GM18505 (cell line): ENCODE data around the gene CPNE9.

Experiments used
- ATAC-seq: cut with Tn5 transposase; IDR thresholded peaks from one replicate; pipeline ENCODE4 v1.9.1; 2021; ENCODE audit not compliant: unreplicated experiment
- POLR2A ChIP-seq: IDR thresholded peaks from 4 replicates; pipeline ENCODE4 v1.6.1; 2011; ENCODE audit warnings: borderline replicate concordance; ENCODE audit not compliant: insufficient read depth, insufficient read length; ENCODE audit errors: extremely low read depth

The CPNE9 gene, protein sequence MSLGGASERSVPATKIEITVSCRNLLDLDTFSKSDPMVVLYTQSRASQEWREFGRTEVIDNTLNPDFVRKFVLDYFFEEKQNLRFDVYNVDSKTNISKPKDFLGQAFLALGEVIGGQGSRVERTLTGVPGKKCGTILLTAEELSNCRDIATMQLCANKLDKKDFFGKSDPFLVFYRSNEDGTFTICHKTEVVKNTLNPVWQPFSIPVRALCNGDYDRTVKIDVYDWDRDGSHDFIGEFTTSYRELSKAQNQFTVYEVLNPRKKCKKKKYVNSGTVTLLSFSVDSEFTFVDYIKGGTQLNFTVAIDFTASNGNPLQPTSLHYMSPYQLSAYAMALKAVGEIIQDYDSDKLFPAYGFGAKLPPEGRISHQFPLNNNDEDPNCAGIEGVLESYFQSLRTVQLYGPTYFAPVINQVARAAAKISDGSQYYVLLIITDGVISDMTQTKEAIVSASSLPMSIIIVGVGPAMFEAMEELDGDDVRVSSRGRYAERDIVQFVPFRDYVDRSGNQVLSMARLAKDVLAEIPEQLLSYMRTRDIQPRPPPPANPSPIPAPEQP

DNA sequence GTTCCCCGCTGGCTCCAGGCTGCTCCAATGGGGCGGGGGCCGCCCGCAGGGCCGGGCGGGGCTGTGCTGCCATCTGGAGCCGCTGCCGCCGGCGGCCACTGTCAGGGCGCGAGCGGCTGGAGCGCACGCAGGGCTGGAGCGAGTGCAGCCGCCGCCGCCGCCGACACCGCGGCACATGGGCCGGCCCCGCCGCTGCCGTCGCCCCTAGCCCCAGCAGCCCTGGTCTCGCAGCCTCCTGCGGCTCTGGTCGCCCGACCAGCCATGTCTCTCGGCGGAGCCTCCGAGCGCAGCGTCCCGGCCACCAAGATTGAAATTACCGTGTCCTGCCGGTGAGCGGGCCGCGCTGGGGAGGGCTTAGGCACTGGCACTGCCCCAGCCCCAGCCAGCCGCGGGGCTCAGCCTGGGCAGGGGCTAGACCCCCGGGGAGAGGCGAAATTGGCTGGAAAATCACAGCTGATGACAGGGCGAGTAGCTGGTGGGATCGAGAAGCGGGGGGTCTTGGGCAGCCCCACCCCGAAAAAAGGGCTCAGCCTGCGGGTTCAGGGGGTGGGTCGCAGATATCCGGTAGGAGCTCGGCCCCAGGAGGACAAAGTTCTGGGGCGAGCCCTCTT, at the start of gene CPNE9:
CPNE9 (plus strand) TSS at position 98 of the 611 bp plus-strand sequence; CDS start at position 262, 164 bp downstream.
- no peak for ATAC-seq
- TF ChIP-seq POLR2A: no peak

DNA sequence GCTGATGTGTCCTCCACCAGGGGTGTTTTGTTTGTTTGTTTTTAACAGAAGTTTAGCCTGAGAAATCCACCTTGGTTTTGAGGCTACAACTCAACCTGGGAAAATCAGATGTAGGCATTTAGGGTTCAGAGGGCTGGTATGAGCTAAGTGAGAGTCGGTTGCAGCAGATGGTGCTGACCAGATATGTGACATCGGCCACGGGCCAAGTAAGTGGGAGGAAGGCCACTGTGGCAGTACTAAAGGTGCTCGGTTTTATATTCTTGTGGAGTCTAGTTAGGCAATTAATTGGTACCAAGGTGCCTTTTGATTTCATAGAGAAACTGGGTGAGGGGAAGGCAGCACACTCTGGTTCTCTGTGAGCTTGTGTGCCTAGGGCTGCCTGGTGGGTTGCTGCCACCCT, 43.8 kb upstream of the CPNE9 start:
- no peak for ATAC-seq
- TF ChIP-seq POLR2A: no peak

DNA sequence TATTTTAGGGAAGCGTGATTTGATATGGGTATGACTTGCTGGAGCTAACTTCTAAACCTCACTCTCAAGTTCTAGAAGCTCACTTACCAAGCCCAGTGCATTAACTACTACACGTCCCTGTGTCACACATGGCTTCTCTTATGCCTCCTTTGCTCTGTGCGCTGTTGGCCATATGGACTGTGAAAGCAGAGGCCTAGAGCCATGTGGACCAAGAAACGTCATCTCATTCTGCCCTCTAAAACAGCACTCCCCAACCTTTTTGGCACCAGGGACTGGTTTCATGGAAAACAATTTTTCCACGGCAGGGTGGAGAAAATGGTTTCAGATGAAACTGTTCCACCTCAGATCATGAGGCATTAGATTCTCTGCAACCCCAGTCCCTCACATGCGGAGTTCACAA, 42.7 kb upstream of the CPNE9 start:
- ATAC-seq: no peak
- TF ChIP-seq POLR2A: no peak

DNA sequence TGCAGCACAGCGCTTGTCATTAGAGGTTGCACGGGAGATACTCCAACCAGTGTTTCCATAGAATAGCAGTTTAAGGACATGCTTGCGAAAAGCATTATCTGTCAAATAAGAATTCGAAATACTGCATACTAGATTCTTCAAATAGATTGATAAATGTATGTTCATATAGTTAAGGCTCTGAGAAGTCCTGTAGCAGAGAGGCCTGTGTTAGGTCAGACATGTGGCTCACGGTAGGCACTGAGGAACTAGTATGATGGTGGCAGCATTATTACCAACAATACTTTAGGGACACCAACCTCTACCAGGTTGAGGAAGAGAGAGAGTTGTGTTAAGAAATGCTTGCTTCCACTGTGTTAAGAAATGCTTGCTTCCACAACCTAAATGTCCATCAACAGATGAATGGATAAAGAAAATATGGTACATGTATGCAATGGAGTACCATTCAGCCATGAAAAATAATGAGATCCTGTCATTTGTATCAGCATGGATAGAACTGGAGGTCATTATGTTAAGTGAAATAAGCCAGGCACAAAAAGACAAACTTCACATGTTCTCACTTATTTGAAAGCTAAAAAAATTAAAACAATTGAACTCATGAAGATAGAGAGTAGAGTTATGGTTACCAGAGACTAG, 39.4 kb upstream of the CPNE9 start:
- TF ChIP-seq POLR2A: no peak
- no peak for ATAC-seq

DNA sequence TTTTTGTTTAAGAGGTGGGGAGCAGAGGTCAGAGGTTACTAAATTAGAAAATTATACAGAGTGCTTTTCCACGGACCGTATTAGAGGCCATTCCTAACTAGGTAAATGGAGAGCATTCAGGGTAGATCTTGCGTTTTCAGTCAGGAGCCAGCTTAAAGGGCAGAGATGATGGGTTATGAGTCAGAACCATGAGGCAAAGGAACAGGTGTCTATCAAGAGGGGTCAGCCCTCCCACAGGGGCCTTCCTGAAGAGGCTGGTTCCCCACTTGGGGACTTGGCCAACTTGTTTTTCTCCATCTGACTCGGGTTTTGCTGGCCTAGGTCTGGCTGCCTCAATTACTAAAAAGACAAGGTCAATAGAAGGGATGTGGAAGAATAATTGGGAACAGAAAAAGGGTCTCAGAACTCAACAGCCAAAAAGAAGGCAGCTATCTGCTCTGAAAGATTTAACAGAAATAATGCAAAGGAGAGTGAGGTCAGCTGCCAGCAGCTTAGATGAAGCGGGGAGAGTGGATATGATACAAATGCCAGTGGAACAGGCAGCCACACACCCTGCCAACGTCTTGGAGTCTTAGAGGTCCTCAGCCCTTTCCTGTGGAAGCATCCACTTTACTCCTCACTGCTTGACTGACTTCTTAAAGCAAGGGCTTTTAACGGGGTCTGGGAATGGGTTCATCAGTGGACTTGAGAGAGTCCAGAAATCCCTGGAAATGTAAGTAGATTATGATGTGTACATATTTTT, 36.8 kb upstream of the CPNE9 start:
- no peak for TF ChIP-seq POLR2A
- ATAC-seq: no peak

DNA sequence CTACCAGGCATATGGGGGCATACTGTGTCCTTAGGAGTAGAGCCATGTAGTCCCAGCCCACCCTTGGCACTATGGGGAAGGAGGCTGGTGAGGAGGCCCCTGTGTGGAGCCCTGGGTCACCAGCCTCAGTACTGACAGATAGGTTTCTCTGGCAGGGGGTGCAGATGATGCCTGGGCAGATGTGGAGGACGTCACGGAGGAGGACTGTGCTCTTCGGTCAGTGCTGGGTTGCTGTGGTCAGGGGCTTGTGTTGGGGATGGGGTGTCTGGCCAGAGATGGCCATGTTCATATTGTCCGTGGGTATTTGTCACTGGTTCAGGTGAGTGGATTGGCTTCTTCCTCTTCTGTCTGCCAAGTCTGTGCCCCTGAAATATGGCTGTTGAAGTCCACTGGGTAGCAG, 34.4 kb upstream of the CPNE9 start:
- ATAC-seq: no peak
- TF ChIP-seq POLR2A: no peak

DNA sequence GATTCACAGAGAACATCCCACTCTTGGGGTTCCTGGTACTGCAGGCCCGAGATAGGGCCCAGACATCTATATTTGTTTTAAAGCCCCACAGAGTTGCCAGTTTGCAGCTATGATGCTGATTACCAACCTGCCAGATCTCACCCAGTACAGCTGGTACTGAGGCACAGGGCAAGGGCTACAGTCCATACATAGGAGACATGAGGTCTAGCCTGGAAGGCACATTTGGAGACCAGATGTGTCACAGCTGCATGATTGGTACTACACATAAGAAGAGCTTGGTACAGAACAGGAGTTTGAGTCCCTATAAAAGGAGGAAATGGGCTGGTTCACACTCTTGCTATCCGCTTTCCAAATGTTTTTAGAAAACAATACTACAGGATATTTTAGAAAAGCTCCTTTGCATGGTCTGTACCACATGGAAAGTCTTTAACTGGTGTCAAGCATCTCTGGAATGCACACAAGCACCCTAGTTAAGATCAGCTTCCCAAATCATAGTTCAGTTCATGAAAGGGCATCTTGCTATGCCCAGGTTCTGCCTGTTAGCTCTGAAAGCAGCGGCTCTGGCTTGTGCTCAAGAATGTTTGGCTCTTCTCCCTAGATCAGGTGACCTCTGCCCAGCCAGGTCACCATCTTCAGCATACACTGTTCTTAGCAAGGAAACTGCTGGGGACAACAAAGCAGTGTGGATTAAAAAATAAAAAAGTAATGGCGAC, 33.8 kb upstream of the CPNE9 start:
- ATAC-seq: no peak
- TF ChIP-seq POLR2A: no peak

DNA sequence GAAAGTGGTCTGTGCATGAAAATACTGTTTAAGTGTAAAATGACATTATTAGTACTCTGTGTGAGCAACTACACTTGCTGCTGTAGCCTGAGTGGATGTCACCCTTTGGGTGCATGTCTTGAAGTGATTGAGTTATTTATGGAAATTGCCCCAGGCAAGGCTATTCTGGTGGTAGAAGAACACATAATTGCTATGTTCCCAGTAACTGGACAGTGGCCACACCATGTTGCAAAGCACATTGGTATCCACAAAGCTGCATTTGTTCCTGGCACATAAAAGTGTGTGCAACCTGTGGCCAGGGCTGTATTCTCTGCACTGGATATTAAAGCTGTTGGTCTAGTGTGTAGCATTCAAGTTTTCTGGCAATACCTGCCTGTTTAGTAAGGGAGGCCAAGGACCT, 30.6 kb upstream of the CPNE9 start:
- ATAC-seq: no peak
- no peak for TF ChIP-seq POLR2A

DNA sequence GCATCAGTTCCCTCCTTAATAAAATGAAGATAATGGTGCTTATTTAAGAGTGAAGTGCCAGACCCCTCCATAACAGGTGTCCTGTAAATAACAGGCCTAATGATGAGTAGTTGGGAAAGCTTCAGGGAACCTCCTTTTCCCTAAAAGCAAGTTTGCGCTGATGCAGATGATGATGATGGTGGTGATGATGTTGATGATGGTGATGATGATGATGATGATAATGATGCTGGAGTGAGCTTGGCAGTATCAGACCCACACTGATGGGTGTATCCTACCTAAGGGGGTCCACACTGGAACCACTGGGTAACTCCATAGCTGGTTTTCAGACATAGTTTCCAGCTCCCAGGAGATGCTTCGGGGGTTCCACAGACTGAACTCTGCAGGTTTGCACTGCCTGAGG, 29.9 kb upstream of the CPNE9 start:
- ATAC-seq: no peak
- no peak for TF ChIP-seq POLR2A

DNA sequence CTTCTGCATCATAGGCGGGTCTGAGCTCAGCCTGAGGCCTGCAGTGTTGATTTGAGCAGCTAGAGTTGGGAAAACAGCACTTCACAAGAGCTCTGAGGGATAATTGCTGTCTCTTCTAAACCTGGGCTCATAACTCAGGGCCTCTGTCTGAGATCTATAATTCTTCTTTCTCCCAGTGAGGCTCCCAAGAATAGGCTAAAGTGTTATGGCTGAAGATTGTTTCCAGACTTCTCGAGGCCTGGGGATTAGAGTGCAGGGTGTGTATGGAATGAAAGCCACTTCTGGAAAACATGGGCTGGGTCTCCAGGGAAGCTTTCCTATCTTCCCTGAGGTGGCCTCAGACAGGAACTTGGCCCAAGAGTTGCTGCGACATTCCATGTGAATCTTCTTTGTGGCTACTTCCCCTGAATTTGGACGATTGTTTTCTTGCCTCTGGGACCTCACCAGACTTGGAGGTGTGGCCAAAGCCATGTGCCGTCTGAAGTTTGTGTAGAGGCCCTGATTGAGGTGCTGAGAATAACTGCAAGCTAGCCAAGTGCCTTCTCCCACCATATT, 27.8 kb upstream of the CPNE9 start:
- TF ChIP-seq POLR2A: no peak

DNA sequence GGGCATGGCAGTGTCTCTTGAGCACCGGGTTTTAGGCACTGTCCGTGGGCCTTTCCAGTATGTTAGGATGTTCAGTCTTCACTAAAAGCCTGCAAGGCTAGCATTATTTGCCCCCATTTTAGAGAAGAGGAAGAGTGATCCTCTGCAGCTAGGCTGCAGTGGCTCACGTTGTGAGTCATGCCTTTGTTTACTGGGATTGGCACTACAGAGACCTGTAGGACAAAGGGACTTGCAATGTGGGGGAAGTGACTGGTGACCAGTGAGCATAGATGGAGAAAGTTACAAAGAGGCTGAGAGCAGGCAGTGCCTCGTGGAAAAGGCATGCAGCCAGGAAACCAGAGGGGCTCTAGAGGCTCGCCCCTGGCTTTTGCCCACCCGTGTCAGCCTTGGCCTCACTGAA, 26.8 kb upstream of the CPNE9 start:
- no peak for ATAC-seq
- no peak for TF ChIP-seq POLR2A

More for the DNA sequence above, 27.8 kb upstream of the CPNE9 start:
- no peak for ATAC-seq

DNA sequence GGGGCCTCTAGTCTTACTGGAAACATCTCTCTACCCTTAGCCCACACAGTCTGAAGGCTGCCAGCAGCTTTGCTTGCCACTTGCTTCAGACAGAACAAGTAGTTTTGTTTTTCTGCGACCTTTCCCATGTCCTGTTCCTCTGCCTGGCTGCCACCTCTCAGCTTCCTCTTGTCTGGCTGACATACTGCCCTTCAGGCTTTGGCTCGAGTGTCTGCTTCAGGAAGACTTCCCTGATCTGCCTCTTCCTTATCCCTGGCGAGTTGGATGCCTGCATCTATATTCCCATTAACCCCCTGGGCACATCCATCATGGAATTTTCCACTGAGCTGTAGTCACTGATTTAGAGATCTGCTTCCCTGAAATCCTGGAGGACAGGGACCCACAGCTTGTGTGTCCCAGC, 25.1 kb upstream of the CPNE9 start:
- no peak for ATAC-seq
- no peak for TF ChIP-seq POLR2A
